Astrocyte of the hippocampus (primary cell): ENCODE data around the gene CHRM1.
"Not testable (repeated sequence)": the region's sequence is repeated elsewhere in the genome, so short reads cannot be mapped to it uniquely, and the experiment has no call there.

Experiments
- DNase-seq: peaks from one replicate; pipeline ENCODE4 v3.0.0; 2011; ENCODE audit warnings: low read depth, low spot score

The CHRM1 gene

GRCh38 chr11:62875698-62876478 lies 45.3 kb downstream of the CHRM1 start:
- DNase-seq = no peak

- no peak for DNase-seq
These were observed 46.3 kb downstream of the CHRM1 start for GRCh38 chr11:62874851-62875250.

- no peak for DNase-seq
These were observed 55.5 kb downstream of the CHRM1 start for GRCh38 chr11:62865635-62866034.

- DNase-seq = no peak
These were observed 57.4 kb downstream of the CHRM1 start for GRCh38 chr11:62863687-62864335.

GRCh38 chr11:62861564-62862192 lies 59.5 kb downstream of the CHRM1 start:
- DNase-seq = not testable (repeated sequence)

GRCh38 chr11:62860835-62861563 lies 60.2 kb downstream of the CHRM1 start:
- DNase-seq = no peak

- not testable (repeated sequence) for DNase-seq
These were observed 61.9 kb downstream of the CHRM1 start for GRCh38 chr11:62859281-62859703.
